Caco-2 (cell line): ENCODE results near the gene CLPX. TPM values are rescaled to one million over a fixed set of nuclear protein-coding genes. Genes with fewer than 3 reads are reported as not detected.

Experiments used
- BruUV-seq: library from RNA; stranded (reverse); fragments of 400-500 nt; replicated peaks from 2 replicates; lab custom pipeline; 2021; lab: Mats Ljungman, UMichigan
- CTCF ChIA-PET: fragments of 300-600 bp; sonication (Branson Sonifier 250); formaldehyde crosslinking; loops from one replicate; lab custom pipeline; 2022; ENCODE audit warnings: antibody characterized with exemption; lab: Charles Lee
- POLR2A ChIA-PET: fragments of 300-600 bp; sonication (Branson Sonifier 250); formaldehyde crosslinking; loops from one replicate; lab custom pipeline; 2022; ENCODE audit warnings: antibody characterized with exemption; lab: Charles Lee
- DNase-seq, 2 experiments: peaks; one replicate each; pipeline versions ENCODE4 v3.0.0 to v3.0.0-alpha.2; 2020 to 2022
- H3K27me3 ChIP-seq: replicated peaks from 2 replicates; pipeline ENCODE4 v1.6.0; 2011; ENCODE audit warnings: low read length; ENCODE audit not compliant: control insufficient read depth, insufficient read depth
- H3K36me3 ChIP-seq: 2 replicates; pipeline ENCODE4 v1.5.1; 2011; ENCODE audit warnings: low read length; ENCODE audit not compliant: control insufficient read depth, insufficient read depth
- H3K4me1 ChIP-seq: fragments of 250-450 bp; sonication (Bioruptor Pico); 2 replicates; pipeline ENCODE4 v1.5.1; 2020; ENCODE audit warnings: mild to moderate bottlenecking
- H3K4me3 ChIP-seq: 2 replicates; pipeline ENCODE4 v1.5.1; 2011; ENCODE audit warnings: low read depth, mild to moderate bottlenecking, control low read depth, low read length
- H3K9me3 ChIP-seq: fragments of 250-450 bp; sonication (Bioruptor Pico); 2 replicates; pipeline ENCODE4 v1.5.1; 2020; ENCODE audit warnings: mild to moderate bottlenecking, moderate library complexity
- H3K27ac Mint-ChIP-seq: one replicate; pipeline ENCODE4 v1.8.0; 2022; ENCODE audit warnings: mixed read lengths; ENCODE audit not compliant: unreplicated experiment
- H3K27me3 Mint-ChIP-seq: one replicate; pipeline ENCODE4 v1.8.0; 2022; ENCODE audit warnings: mixed read lengths; ENCODE audit not compliant: insufficient read depth, unreplicated experiment
- H3K36me3 Mint-ChIP-seq: one replicate; pipeline ENCODE4 v1.8.0; 2022; ENCODE audit warnings: mild to moderate bottlenecking, mixed read lengths; ENCODE audit not compliant: insufficient read depth, unreplicated experiment
- H3K4me1 Mint-ChIP-seq: one replicate; pipeline ENCODE4 v1.8.0; 2022; ENCODE audit warnings: low read depth, mixed read lengths; ENCODE audit not compliant: unreplicated experiment
- H3K4me3 Mint-ChIP-seq: one replicate; pipeline ENCODE4 v1.8.0; 2022; ENCODE audit warnings: mild to moderate bottlenecking, moderate library complexity, mixed read lengths; ENCODE audit not compliant: unreplicated experiment
- H3K9me3 Mint-ChIP-seq: one replicate; pipeline ENCODE4 v1.8.0; 2022; ENCODE audit warnings: mixed read lengths; ENCODE audit not compliant: unreplicated experiment
- CTCF ChIP-seq, 2 experiments: fragments of 200-600 bp in 1 of 2; IDR thresholded peaks; 1 replicate in 1 of 2; 2 replicates in 1 of 2; pipeline versions ENCODE4 v1.5.1 to v1.8.0; 2011 to 2022; ENCODE audit warnings: antibody characterized with exemption in 1 of 2, control low read depth in 1 of 2, inconsistent platforms in 1 of 2, low read depth in 1 of 2, low read length in 1 of 2, mild to moderate bottlenecking in 1 of 2, moderate library complexity in 1 of 2; ENCODE audit not compliant: insufficient read depth in 1 of 2, severe bottlenecking in 1 of 2, unreplicated experiment in 1 of 2
- intact Hi-C: fragments of 100-400 bp; cut with micrococcal nuclease; formaldehyde crosslinking; loops from one replicate; pipeline ENCODE4 v1.10.0; 2022; ENCODE audit not compliant: unreplicated experiment
- total RNA-seq: library from RNA; stranded (reverse); gene quantifications from 2 replicates; pipeline ENCODE4 v1.2.3, GENCODE V29; 2022

CLPX gene
- total RNA-seq, 1 experiment from 2014 or later: 59.4 TPM

GRCh38 chr15:65217526-65218482, 32.7 kb upstream of the CLPX start:
- no peaks in the 10 kb centered on the region for H3K27me3 ChIP-seq
- Mint-ChIP-seq H3K9me3 (no peaks in the 10 kb centered on the region), H3K4me1 (peaks cover 10% of the 10 kb centered on the region), H3K36me3 (no peaks in the 10 kb centered on the region), H3K4me3 (no peak overlapping the region), H3K27ac (no peak overlapping the region), H3K27me3 (no peaks in the 10 kb centered on the region)
- no peaks in the 10 kb centered on the region for H3K36me3 ChIP-seq
- peaks cover 10% of the 10 kb centered on the region; the same call in 1 of the 2 replicates for H3K4me1 ChIP-seq
- BruUV-seq: no TSS peak
- no peak overlapping the region for H3K4me3 ChIP-seq
- intact Hi-C loops: no loop called here
- POLR2A ChIA-PET: no interaction called here
- no peak for TF ChIP-seq CTCF (IDR thresholded peaks at IDR 0.05; ENCODE audit: insufficient read depth in 1 of 2, low read depth in 1 of 2, low read length in 1 of 2, severe bottlenecking in 1 of 2, unreplicated experiment in 1 of 2)
- H3K9me3 ChIP-seq: no peaks in the 10 kb centered on the region
- DNase-seq: no peak
- CTCF ChIA-PET: interaction anchor here (0.7 kb wide), 1 partner anchor 103 kb away, joined by 4 read pairs; the partner anchor contains the start of gene UBAP1L

GRCh38 chr15:65215496-65215895, 30.4 kb upstream of the CLPX start:
- no peak for TF ChIP-seq CTCF (IDR thresholded peaks at IDR 0.05; ENCODE audit: insufficient read depth in 1 of 2, low read depth in 1 of 2, low read length in 1 of 2, severe bottlenecking in 1 of 2, unreplicated experiment in 1 of 2)
- no peak for DNase-seq
- CTCF ChIA-PET: no interaction called here
- BruUV-seq: no TSS peak
- Mint-ChIP-seq H3K4me1 (peaks cover 10% of the 10 kb centered on the region), H3K9me3 (no peaks in the 10 kb centered on the region), H3K27me3 (no peaks in the 10 kb centered on the region), H3K36me3 (no peaks in the 10 kb centered on the region), H3K4me3 (no peak overlapping the region), H3K27ac (no peak overlapping the region)
- Histone ChIP-seq H3K27me3 (no peaks in the 10 kb centered on the region), H3K4me3 (no peak overlapping the region), H3K4me1 (0 out of 2 replicates have a peak, but pooled peaks cover 6% of the 10 kb centered on the region), H3K36me3 (no peaks in the 10 kb centered on the region), H3K9me3 (no peaks in the 10 kb centered on the region)
- intact Hi-C loops: no loop called here
- POLR2A ChIA-PET: interaction anchor here (0.5 kb wide), 1 partner anchor 90 kb away, joined by 3 read pairs; no protein-coding TSS in a partner anchor

- Histone ChIP-seq H3K4me3 (no peak overlapping the region), H3K9me3 (no peaks in the 10 kb centered on the region), H3K36me3 (no peaks in the 10 kb centered on the region), H3K27me3 (no peaks in the 10 kb centered on the region), H3K4me1 (0 out of 2 replicates have a peak, but pooled peaks cover 6% of the 10 kb centered on the region)
- no TSS peak for BruUV-seq
- POLR2A ChIA-PET: no interaction called here
- CTCF ChIA-PET: no interaction called here
- intact Hi-C loops: no loop called here
- no peak for DNase-seq
- H3K36me3 Mint-ChIP-seq: no peaks in the 10 kb centered on the region
- H3K27me3 Mint-ChIP-seq: no peaks in the 10 kb centered on the region
- no peaks in the 10 kb centered on the region for H3K9me3 Mint-ChIP-seq
- no peak for TF ChIP-seq CTCF (IDR thresholded peaks at IDR 0.05; ENCODE audit: insufficient read depth in 1 of 2, low read depth in 1 of 2, low read length in 1 of 2, severe bottlenecking in 1 of 2, unreplicated experiment in 1 of 2)
- no peak overlapping the region for H3K4me3 Mint-ChIP-seq
- H3K27ac Mint-ChIP-seq: no peak overlapping the region
- peaks cover 10% of the 10 kb centered on the region for H3K4me1 Mint-ChIP-seq
These were observed 28.9 kb upstream of the CLPX start for GRCh38 chr15:65214010-65214409.
